Esophagus (tissue), 2 donors: ENCODE results near the gene HSPB1. TPM values are rescaled to one million over a fixed set of nuclear protein-coding genes. Genes with fewer than 3 reads are reported as not detected.
"Not testable (repeated sequence)": the region's sequence is repeated elsewhere in the genome, so short reads cannot be mapped to it uniquely, and the experiment has no call there.

ENCODE experiments used
- H3K27ac ChIP-seq, 2 donors: one replicate each; pipeline ENCODE4 v1.5.1; 2013; ENCODE audit warnings: low read depth in 2 of 2, mild to moderate bottlenecking in 2 of 2, inconsistent platforms in 1 of 2, low read length in 1 of 2, moderate library complexity in 1 of 2
- H3K27me3 ChIP-seq, 2 donors: one replicate each; pipeline ENCODE4 v1.6.1; 2013; ENCODE audit warnings: low read length in 2 of 2, control low read depth in 1 of 2, mild to moderate bottlenecking in 1 of 2; ENCODE audit not compliant: insufficient read depth in 2 of 2, control insufficient read depth in 1 of 2
- H3K36me3 ChIP-seq, 2 donors: one replicate each; pipeline ENCODE4 v1.6.1; 2013; ENCODE audit warnings: low read length in 1 of 2; ENCODE audit not compliant: control insufficient read depth in 2 of 2, insufficient read depth in 2 of 2
- H3K4me1 ChIP-seq, 2 donors: one replicate each; pipeline ENCODE4 v1.6.1; 2013; ENCODE audit warnings: low read length in 1 of 2; ENCODE audit not compliant: control insufficient read depth in 2 of 2, insufficient read depth in 2 of 2
- H3K4me3 ChIP-seq, 2 donors: one replicate each; pipeline ENCODE4 v1.5.1; 2013; ENCODE audit warnings: low read length in 2 of 2, mild to moderate bottlenecking in 2 of 2, low read depth in 1 of 2, moderate library complexity in 1 of 2
- H3K9me3 ChIP-seq, 2 donors: one replicate each; pipeline ENCODE4 v1.6.1; 2013; ENCODE audit warnings: mild to moderate bottlenecking in 2 of 2, low read depth in 1 of 2, low read length in 1 of 2, moderate library complexity in 1 of 2; ENCODE audit not compliant: control insufficient read depth in 2 of 2, insufficient read depth in 1 of 2
- WGBS, 2 donors: extraction: QIAGEN DNeasy Blood & Tissue Kit; methylation state at CpG; one replicate each; pipeline ENCODE4 v1.1.7; 2013; 5-methylcytosine and 5-hydroxymethylcytosine counted together
- polyA plus RNA-seq, 2 donors: library from polyadenylated mRNA; stranded (reverse); fragments of 200-250 nt; gene quantifications; one replicate each; pipeline ENCODE4 v1.2.3, GENCODE V29; 2013
- donor health status: healthy with polysubstance abuse.
- donor health status: Bipolar disorder and iron deficiency.

Gene HSPB1
- polyA plus RNA-seq, 2 donors = 4,444 to 4,845 TPM

- H3K27ac ChIP-seq = no peak overlapping the region
- peaks cover 0 to 8% of the 10 kb centered on the region in 2 donors for H3K27me3 ChIP-seq
- 81 to 91% methylated on average over 7 of the region's 7 CpGs for WGBS, 2 donors
- H3K9me3 ChIP-seq = no peaks in the 10 kb centered on the region
- no peak overlapping the region for H3K4me3 ChIP-seq
- H3K36me3 ChIP-seq = no peaks in the 10 kb centered on the region
- peaks cover 5 to 6% of the 10 kb centered on the region in 2 donors for H3K4me1 ChIP-seq
These were observed 37.2 kb upstream of the HSPB1 start for GRCh38 chr7:76265299-76265698.

GRCh38 chr7:76267107-76267893 lies 35.2 kb upstream of the HSPB1 start:
- H3K9me3 ChIP-seq = no peaks in the 10 kb centered on the region
- no peak overlapping the region for H3K27ac ChIP-seq
- no peaks in the 10 kb centered on the region for H3K36me3 ChIP-seq
- peaks cover 5 to 6% of the 10 kb centered on the region in 2 donors for H3K4me1 ChIP-seq
- peaks cover 0 to 3% of the 10 kb centered on the region in 2 donors for H3K27me3 ChIP-seq
- 1 to 2% methylated on average over 40 to 68 of the region's 68 CpGs for WGBS, 2 donors
- H3K4me3 ChIP-seq = peak overlapping the region; percentile 39 to 42

GRCh38 chr7:76267894-76268183 lies 34.6 kb upstream of the HSPB1 start:
- Histone ChIP-seq H3K27me3 (peaks cover 0 to 3% of the 10 kb centered on the region in 2 donors), H3K27ac (no peak overlapping the region), H3K36me3 (no peaks in the 10 kb centered on the region), H3K9me3 (no peaks in the 10 kb centered on the region), H3K4me1 (peaks cover 5 to 6% of the 10 kb centered on the region in 2 donors), H3K4me3 (no peak overlapping the region)
- 19 to 20% methylated on average over 4 of the region's 4 CpGs for WGBS, 2 donors

GRCh38 chr7:76268376-76268775 lies 34.1 kb upstream of the HSPB1 start:
- no peak overlapping the region for H3K4me3 ChIP-seq
- H3K9me3 ChIP-seq = no peaks in the 10 kb centered on the region
- H3K27me3 ChIP-seq = peaks cover 0 to 3% of the 10 kb centered on the region in 2 donors

GRCh38 chr7:76269895-76270294 lies 32.6 kb upstream of the HSPB1 start:
- Histone ChIP-seq H3K27me3 (peaks cover 0 to 3% of the 10 kb centered on the region in 2 donors), H3K9me3 (no peaks in the 10 kb centered on the region), H3K36me3 (no peaks in the 10 kb centered on the region), H3K4me3 (no peak overlapping the region), H3K4me1 (peaks cover 5 to 6% of the 10 kb centered on the region in 2 donors), H3K27ac (no peak overlapping the region)
- WGBS, 2 donors = 22 to 24% methylated on average over 5 of the region's 5 CpGs

More at GRCh38 chr7:76268376-76268775, 34.1 kb upstream of the HSPB1 start:
- Histone ChIP-seq H3K36me3 (no peaks in the 10 kb centered on the region), H3K27ac (no peak overlapping the region), H3K4me1 (peaks cover 5 to 6% of the 10 kb centered on the region in 2 donors)
- 42 to 54% methylated on average over 5 of the region's 5 CpGs for WGBS, 2 donors

- H3K4me1 ChIP-seq, H3K27ac ChIP-seq, H3K4me3 ChIP-seq, H3K36me3 ChIP-seq, H3K9me3 ChIP-seq, H3K27me3 ChIP-seq: not testable (repeated sequence)
- 89 to 93% methylated on average over 2 of the region's 2 CpGs for WGBS, 2 donors
These were observed 31.1 kb upstream of the HSPB1 start for GRCh38 chr7:76271384-76271783.

GRCh38 chr7:76272142-76272541 lies 30.3 kb upstream of the HSPB1 start:
- Histone ChIP-seq H3K36me3 (no peaks in the 10 kb centered on the region), H3K4me3 (no peak overlapping the region), H3K27me3 (peaks cover 0 to 3% of the 10 kb centered on the region in 2 donors), H3K27ac (no peak overlapping the region), H3K4me1 (peaks cover 3 to 5% of the 10 kb centered on the region in 2 donors), H3K9me3 (no peaks in the 10 kb centered on the region)
- WGBS, 2 donors = 87 to 95% methylated on average over 6 of the region's 6 CpGs

- no peak overlapping the region for H3K4me3 ChIP-seq
- H3K27ac ChIP-seq = no peak overlapping the region
- 31 to 45% methylated on average over 7 of the region's 7 CpGs for WGBS, 2 donors
- no peaks in the 10 kb centered on the region for H3K27me3 ChIP-seq
- no peaks in the 10 kb centered on the region for H3K36me3 ChIP-seq
- no peaks in the 10 kb centered on the region for H3K9me3 ChIP-seq
- H3K4me1 ChIP-seq = peaks cover 0 to 3% of the 10 kb centered on the region in 2 donors
These were observed 29.5 kb upstream of the HSPB1 start for GRCh38 chr7:76272851-76273497.

- no peak overlapping the region for H3K27ac ChIP-seq
- no peaks in the 10 kb centered on the region for H3K4me1 ChIP-seq
- H3K36me3 ChIP-seq = no peaks in the 10 kb centered on the region
- no peaks in the 10 kb centered on the region for H3K27me3 ChIP-seq
- WGBS, 2 donors = 71 to 81% methylated on average over 5 of the region's 5 CpGs
- no peak overlapping the region for H3K4me3 ChIP-seq
- no peaks in the 10 kb centered on the region for H3K9me3 ChIP-seq
These were observed 29.0 kb upstream of the HSPB1 start for GRCh38 chr7:76273503-76273902.

GRCh38 chr7:76278540-76278939 lies 23.9 kb upstream of the HSPB1 start:
- H3K36me3 ChIP-seq = no peaks in the 10 kb centered on the region
- peaks cover 3 to 9% of the 10 kb centered on the region in 2 donors for H3K4me1 ChIP-seq
- WGBS, 2 donors = 95 to 100% methylated on average over 1 of the region's 1 CpG
- H3K27ac ChIP-seq = no peak overlapping the region
- H3K4me3 ChIP-seq = no peak overlapping the region
- H3K9me3 ChIP-seq = no peaks in the 10 kb centered on the region
- no peaks in the 10 kb centered on the region for H3K27me3 ChIP-seq
